Muscle layer of duodenum (tissue), 2 donors: Measurements from ENCODE around the gene PROSER2.

Source experiments
- H3K27ac ChIP-seq: one replicate; pipeline ENCODE4 v1.7.0; 2013; ENCODE audit warnings: mild to moderate bottlenecking, low read length
- H3K27me3 ChIP-seq: one replicate; pipeline ENCODE4 v1.7.0; 2013; ENCODE audit warnings: low read depth, mild to moderate bottlenecking, control low read depth, low read length
- H3K36me3 ChIP-seq, 2 donors: one replicate each; pipeline ENCODE4 v1.7.0; 2013; ENCODE audit warnings: low read length in 2 of 2, control low read depth in 1 of 2, mild to moderate bottlenecking in 1 of 2; ENCODE audit not compliant: insufficient read depth in 2 of 2, control insufficient read depth in 1 of 2
- H3K4me1 ChIP-seq, 2 donors: one replicate each; pipeline ENCODE4 v1.7.0; 2013; ENCODE audit warnings: low read length in 2 of 2, mild to moderate bottlenecking in 2 of 2, control low read depth in 1 of 2, moderate library complexity in 1 of 2; ENCODE audit not compliant: insufficient read depth in 2 of 2, control insufficient read depth in 1 of 2
- H3K4me3 ChIP-seq, 2 donors: one replicate each; pipeline ENCODE4 v1.7.0; 2013; ENCODE audit warnings: low read length in 2 of 2, low read depth in 1 of 2, mild to moderate bottlenecking in 1 of 2
- H3K9me3 ChIP-seq, 2 donors: one replicate each; pipeline ENCODE4 v1.7.0; 2013; ENCODE audit warnings: low read length in 2 of 2, control low read depth in 1 of 2, mild to moderate bottlenecking in 1 of 2; ENCODE audit not compliant: control insufficient read depth in 1 of 2
- donor health status: healthy.

PROSER2 gene

DNA sequence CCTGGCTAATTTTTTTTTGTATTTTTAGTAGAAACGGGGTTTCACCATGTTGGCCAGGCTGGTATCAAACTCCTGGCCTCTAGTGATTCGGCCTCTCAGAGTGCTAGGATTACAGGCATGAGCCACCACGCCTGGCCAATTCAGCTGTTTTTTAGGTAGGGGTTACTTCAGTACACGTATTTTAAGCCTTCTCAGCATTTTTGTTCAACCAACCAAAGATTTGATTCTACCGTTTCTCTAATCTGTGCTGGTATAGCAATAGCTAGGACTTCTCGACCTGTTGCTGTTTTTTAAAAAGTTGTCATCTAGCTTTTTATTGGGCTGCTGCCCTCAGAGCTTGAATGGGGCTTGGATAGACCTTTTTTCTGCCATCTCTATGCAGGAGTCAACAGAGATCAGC is 34.9 kb downstream of the PROSER2 start:
- Histone ChIP-seq H3K4me1 (no peaks in the 10 kb centered on the region), H3K36me3 (no peaks in the 10 kb centered on the region), H3K4me3 (no peak overlapping the region), H3K9me3 (peaks cover 0 to 3% of the 10 kb centered on the region in 2 donors), H3K27ac (no peak overlapping the region), H3K27me3 (no peaks in the 10 kb centered on the region)

DNA sequence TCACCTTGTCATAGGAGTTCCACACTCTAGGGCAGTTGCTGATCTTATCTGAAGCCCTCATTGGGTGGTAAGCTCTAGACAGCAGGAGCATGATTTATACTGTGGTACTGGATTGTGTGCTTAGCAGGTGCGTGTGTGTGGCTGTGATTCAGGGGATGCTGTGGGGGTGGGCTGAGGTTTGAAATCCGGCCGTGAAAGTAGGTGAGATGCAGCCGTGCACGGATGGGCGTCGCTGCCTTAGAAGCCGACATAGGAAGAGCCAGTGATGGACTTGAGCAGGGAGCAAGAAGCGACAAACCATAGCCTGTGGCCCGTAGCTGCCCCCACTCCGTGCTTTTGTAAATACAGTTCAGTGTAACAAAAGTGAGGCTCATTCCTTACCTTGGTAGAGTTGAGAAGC is 38.2 kb downstream of the PROSER2 start:
- Histone ChIP-seq H3K27me3 (no peaks in the 10 kb centered on the region), H3K9me3 (peaks cover 0 to 3% of the 10 kb centered on the region in 2 donors), H3K36me3 (no peaks in the 10 kb centered on the region), H3K4me3 (no peak overlapping the region), H3K4me1 (no peaks in the 10 kb centered on the region), H3K27ac (no peak overlapping the region)

DNA sequence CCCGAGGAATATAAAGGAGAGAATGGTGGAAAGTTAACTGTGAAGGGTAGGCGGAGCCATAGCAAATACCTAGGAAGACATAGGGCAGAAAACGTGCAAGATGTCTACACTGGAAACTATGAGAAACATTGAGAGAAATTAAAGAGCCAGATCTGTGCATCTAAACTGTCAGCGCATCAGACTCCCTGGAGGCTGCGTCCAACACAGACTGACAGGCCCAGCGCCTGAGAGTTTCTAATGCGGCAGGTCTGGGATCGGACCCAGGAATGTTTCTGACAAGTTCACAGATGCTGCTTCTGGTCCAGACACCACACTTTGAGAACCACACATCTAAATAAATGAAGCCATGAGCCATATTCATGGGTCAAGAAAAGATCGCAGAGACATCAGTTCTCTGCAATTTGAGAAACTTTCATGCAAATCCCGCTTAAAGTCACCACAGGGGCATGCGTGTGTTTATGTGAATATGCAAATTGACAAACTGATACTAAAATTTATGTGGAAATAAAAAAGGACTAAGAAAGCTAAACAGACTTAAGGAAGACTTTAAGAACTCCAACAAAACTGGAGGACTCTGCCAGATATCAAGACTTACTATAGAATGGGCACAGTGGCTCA is 38.8 kb downstream of the PROSER2 start:
- Histone ChIP-seq H3K36me3 (no peaks in the 10 kb centered on the region), H3K4me3 (no peak overlapping the region), H3K27ac (no peak overlapping the region), H3K4me1 (no peaks in the 10 kb centered on the region), H3K9me3 (peaks cover 0 to 3% of the 10 kb centered on the region in 2 donors), H3K27me3 (no peaks in the 10 kb centered on the region)

DNA sequence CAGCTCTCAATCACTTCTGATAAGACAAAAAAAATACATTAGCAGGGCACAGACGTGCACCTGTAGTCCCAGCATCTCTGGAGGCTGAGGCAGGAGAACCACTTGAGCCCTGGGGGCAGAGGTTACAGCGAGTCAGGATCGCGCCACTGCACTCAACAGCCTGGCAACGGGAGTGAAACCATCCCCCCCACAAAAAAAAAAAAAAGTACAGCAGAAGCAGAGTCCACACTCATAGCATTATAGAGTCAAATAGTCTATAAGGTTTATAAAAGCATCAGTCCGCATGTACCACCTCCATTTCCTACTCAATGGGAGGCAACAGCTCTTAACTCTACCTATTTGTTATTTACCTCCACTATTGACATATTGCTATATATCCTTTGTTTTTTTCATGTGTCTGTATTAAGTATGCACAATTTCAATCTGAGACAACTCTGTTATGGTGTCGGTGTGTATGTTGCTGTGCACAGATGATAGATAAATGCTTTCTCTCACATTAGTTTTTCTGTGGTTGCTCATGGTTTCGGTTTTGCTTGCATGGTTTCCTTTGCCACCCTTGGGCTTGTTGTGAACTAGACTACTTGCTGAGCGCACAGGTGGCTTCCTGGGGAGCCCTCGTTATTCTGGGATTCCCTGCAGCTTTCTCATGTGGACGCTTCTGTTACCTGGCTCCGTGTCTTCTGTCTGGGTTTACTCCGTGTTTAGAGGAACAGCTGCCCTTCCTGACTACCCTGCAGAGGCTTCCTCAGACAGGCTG is 40.4 kb downstream of the PROSER2 start:
- Histone ChIP-seq H3K4me1 (no peaks in the 10 kb centered on the region), H3K4me3 (no peak overlapping the region), H3K27ac (no peak overlapping the region), H3K36me3 (no peaks in the 10 kb centered on the region), H3K9me3 (peaks cover 0 to 3% of the 10 kb centered on the region in 2 donors), H3K27me3 (no peaks in the 10 kb centered on the region)

GRCh38 chr10:11864727-11865126 is 41.6 kb downstream of the PROSER2 start:
- peaks cover 0 to 3% of the 10 kb centered on the region in 2 donors for H3K9me3 ChIP-seq
- no peaks in the 10 kb centered on the region for H3K27me3 ChIP-seq
- no peaks in the 10 kb centered on the region for H3K36me3 ChIP-seq
- no peak overlapping the region for H3K4me3 ChIP-seq
- no peak overlapping the region for H3K27ac ChIP-seq
- peaks cover 0 to 4% of the 10 kb centered on the region in 2 donors for H3K4me1 ChIP-seq

GRCh38 chr10:11865561-11865960 is 42.4 kb downstream of the PROSER2 start:
- Histone ChIP-seq H3K4me3 (no peak overlapping the region), H3K27ac (no peak overlapping the region), H3K4me1 (peaks cover 0 to 10% of the 10 kb centered on the region in 2 donors), H3K36me3 (no peaks in the 10 kb centered on the region), H3K27me3 (no peaks in the 10 kb centered on the region), H3K9me3 (peaks cover 0 to 3% of the 10 kb centered on the region in 2 donors)

- H3K27me3 ChIP-seq, result no peaks in the 10 kb centered on the region
- H3K4me1 ChIP-seq, result peaks cover 0 to 10% of the 10 kb centered on the region in 2 donors
- H3K27ac ChIP-seq, result no peak overlapping the region
- H3K9me3 ChIP-seq, result peaks cover 0 to 3% of the 10 kb centered on the region in 2 donors
- no peaks in the 10 kb centered on the region for H3K36me3 ChIP-seq
- no peak overlapping the region for H3K4me3 ChIP-seq
These were observed 43.2 kb downstream of the PROSER2 start for GRCh38 chr10:11866199-11866925.

- Histone ChIP-seq H3K9me3 (no peaks in the 10 kb centered on the region), H3K4me3 (peak overlapping the region in 1 of 2 donors; percentile 58), H3K4me1 (peaks cover 0 to 10% of the 10 kb centered on the region in 2 donors), H3K36me3 (no peaks in the 10 kb centered on the region), H3K27me3 (no peaks in the 10 kb centered on the region), H3K27ac (no peak overlapping the region)
These were observed 46.1 kb downstream of the PROSER2 start for GRCh38 chr10:11869219-11869618.

- peaks cover 0 to 14% of the 10 kb centered on the region in 2 donors for H3K4me1 ChIP-seq
- no peak overlapping the region for H3K27ac ChIP-seq
- H3K4me3 ChIP-seq, result peak overlapping the region in 1 of 2 donors; percentile 58
- no peaks in the 10 kb centered on the region for H3K27me3 ChIP-seq
- H3K9me3 ChIP-seq, result no peaks in the 10 kb centered on the region
- H3K36me3 ChIP-seq, result no peaks in the 10 kb centered on the region
These were observed 46.7 kb downstream of the PROSER2 start for GRCh38 chr10:11869743-11870460.

DNA sequence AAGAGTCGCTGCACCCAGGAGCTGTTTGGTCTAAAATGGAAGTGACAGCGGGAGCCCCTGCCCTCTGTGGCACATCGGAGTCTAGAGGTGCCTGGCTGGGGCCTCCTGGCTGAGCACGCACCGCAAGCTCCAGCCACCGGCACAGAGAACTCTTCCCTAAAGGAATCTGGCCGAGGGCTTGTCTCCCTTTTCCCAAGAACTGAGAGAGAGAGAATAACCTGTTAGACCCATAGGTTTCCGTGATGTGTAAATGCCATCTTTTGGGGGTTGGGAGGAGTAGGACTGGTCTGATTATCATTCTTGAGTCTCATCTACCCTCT is 47.3 kb downstream of the PROSER2 start:
- Histone ChIP-seq H3K4me3 (peak overlapping the region in 1 of 2 donors; percentile 58), H3K4me1 (peaks cover 0 to 19% of the 10 kb centered on the region in 2 donors), H3K36me3 (no peaks in the 10 kb centered on the region), H3K27me3 (no peaks in the 10 kb centered on the region), H3K9me3 (no peaks in the 10 kb centered on the region), H3K27ac (no peak overlapping the region)

GRCh38 chr10:11870900-11871400 is 47.8 kb downstream of the PROSER2 start:
- H3K4me3 ChIP-seq, result no peak overlapping the region
- H3K4me1 ChIP-seq, result peaks cover 1 to 21% of the 10 kb centered on the region in 2 donors
- no peaks in the 10 kb centered on the region for H3K9me3 ChIP-seq
- H3K27me3 ChIP-seq, result no peaks in the 10 kb centered on the region
- H3K36me3 ChIP-seq, result no peaks in the 10 kb centered on the region
- H3K27ac ChIP-seq, result no peak overlapping the region
